Measurements from ENCODE around the gene DNAJC30. TPM values are rescaled to one million over a fixed set of nuclear protein-coding genes. Genes with fewer than 3 reads are reported as not detected.
A peak's percentile ranks its signal among the peaks of the same experiment; 100 is the strongest.
"Not testable (repeated sequence)": the region's sequence is repeated elsewhere in the genome, so short reads cannot be mapped to it uniquely, and the experiment has no call there.

Gene DNAJC30
- total RNA-seq, 1 experiment from 2014 or later, result 2.7 TPM

DNA sequence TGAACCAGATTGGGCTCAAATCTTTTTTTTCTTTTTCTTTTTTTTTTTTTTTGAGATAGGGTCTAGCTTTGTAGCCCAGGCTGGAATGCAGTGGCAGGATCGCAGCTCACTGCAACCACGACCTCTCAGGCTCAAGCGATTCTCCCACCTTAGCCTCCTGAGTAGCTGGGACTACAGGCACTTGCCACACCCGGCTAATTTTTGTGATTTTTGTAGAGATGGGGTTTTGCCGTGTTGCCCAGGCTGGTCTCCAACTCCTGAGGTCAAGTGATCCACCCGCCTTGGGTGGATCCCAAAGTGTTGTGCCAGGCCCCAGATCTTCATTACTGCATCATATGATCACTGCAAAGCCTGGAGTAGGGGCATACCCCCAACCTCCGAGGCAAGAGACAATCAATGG, 2.8 kb downstream of the DNAJC30 start:
- no peak for DNase-seq
- Histone ChIP-seq H3K4me3 (ENCODE audit: insufficient read depth, low read depth, low read length) (no peak overlapping the region), H3K27me3 (ENCODE audit: control insufficient read depth, insufficient read depth, low read length) (no peaks in the 10 kb centered on the region), H3K36me3 (replicated peaks; ENCODE audit: control insufficient read depth, insufficient read depth, low read length) (peaks cover 3% of the 10 kb centered on the region)

DNA sequence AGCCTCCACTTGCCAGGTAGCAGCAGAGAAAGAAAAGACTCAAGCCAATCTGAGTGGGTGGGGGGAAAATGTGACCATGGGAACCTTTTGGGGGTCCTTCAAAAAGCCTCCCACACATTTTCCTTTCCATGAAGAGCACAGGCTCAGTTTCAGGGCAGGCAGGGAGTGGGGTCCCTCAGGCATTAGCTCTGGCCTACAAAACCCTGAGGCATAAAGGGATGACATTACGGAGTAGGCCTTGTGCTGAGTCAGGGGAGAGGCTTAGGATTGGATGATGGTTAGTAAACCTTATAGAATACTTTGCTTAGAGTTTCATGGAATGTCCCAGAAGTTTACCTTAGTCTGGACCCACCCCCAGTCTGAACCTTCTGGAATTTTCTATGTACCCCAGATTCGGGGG, 3.5 kb downstream of the DNAJC30 start:
- Histone ChIP-seq H3K4me3 (ENCODE audit: insufficient read depth, low read depth, low read length) (no peak overlapping the region), H3K27me3 (ENCODE audit: control insufficient read depth, insufficient read depth, low read length) (no peaks in the 10 kb centered on the region), H3K36me3 (replicated peaks; ENCODE audit: control insufficient read depth, insufficient read depth, low read length) (peaks cover 3% of the 10 kb centered on the region)
- DNase-seq, result no peak

DNA sequence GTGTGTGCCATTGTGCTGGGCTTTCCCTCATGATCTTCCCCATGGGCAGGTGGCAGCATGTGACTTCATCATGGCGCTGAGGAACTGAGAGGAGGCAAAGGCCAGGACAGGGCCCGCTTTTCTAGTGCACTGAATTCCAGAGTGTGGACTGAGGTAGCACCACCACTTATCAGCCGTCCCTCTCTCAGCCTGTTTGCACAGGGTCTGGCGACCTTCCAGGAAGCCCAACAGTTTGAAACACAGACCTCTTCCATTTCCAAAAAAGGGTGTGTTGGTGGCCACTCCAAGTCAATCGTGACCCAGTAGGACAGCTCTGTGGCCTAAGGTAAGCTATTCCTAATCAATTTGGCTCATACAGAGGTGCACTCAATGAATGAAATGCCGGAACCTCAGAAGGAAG, 4.4 kb downstream of the DNAJC30 start:
- DNase-seq, result no peak
- Histone ChIP-seq H3K27me3 (ENCODE audit: control insufficient read depth, insufficient read depth, low read length) (no peaks in the 10 kb centered on the region), H3K4me3 (ENCODE audit: insufficient read depth, low read depth, low read length) (no peak overlapping the region), H3K36me3 (replicated peaks; ENCODE audit: control insufficient read depth, insufficient read depth, low read length) (peaks cover 3% of the 10 kb centered on the region)

- H3K36me3 ChIP-seq (replicated peaks; ENCODE audit: control insufficient read depth, insufficient read depth, low read length); H3K27me3 ChIP-seq (ENCODE audit: control insufficient read depth, insufficient read depth, low read length); H3K4me3 ChIP-seq (ENCODE audit: insufficient read depth, low read depth, low read length); DNase-seq: not testable (repeated sequence)
Observed at GRCh38 chr7:73676062-73676461, 7.2 kb downstream of the DNAJC30 start.

DNA sequence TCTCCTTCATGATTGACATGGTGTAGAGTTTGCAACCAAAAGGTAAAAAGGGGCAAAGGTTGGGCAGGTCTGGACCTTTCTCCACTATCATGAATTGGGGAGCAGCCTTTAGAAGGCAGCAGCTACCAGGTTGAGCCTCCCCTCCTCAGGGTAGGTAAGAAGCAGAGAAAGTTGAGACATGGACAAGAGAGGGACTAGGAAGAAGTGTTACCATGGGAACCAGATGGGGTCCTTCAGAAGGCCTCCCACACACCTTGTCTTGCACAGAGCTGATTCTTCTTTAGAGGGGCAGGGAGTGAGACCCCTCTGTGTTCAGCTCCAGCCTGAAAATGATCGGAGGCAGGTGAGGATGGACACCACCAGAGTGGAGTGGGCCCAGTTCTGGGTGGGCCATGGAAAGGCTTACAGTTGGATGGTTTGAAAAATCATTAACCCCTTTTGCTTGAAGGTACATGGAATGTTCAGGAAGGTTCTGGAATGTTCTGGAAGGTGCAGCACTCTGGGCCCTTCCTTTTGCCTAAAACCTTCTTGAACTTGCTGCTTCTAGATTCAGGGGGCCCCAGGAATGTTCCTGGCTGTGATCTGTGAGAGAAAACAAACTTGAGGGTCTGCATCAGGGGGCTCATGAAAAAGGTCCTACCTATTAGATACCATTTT, 8.7 kb downstream of the DNAJC30 start:
- Histone ChIP-seq H3K4me3 (ENCODE audit: insufficient read depth, low read depth, low read length) (no peak overlapping the region), H3K36me3 (replicated peaks; ENCODE audit: control insufficient read depth, insufficient read depth, low read length) (peaks cover 3% of the 10 kb centered on the region), H3K27me3 (ENCODE audit: control insufficient read depth, insufficient read depth, low read length) (no peaks in the 10 kb centered on the region)
- no peak for DNase-seq

DNA sequence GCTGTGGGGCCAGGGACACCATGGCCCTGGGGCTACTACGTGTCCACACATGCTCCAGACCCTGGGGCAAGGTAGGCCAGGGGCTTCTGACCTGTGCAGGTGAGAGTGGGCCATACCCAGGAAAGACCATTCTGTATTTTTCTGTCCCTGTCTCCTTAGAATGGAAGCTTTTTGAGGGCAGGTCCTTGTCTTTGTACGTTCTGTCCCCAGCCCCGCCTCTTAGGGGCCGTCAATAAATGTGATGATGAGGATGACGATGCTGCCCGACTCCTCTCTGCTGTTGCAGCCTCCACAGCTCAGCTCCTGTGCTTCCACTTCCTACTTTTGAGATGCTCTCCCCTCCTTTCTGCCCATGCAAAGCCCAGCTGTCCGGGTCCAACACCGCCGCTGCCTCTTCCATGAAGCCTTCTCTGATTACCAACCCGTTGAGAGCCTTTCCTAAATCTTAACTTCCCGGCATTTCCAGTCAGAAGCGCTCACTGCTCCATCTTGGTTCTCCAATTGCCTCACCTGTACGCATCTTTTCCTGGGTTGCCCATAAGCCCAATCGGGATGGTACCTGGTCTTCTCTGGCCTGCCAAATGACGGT, 11.3 kb downstream of the DNAJC30 start:
- peaks cover 6% of the 10 kb centered on the region for H3K27me3 ChIP-seq (ENCODE audit: control insufficient read depth, insufficient read depth, low read length)
- no peak overlapping the region for H3K4me3 ChIP-seq (ENCODE audit: insufficient read depth, low read depth, low read length)
- no peak for DNase-seq
- no peaks in the 10 kb centered on the region for H3K36me3 ChIP-seq (replicated peaks; ENCODE audit: control insufficient read depth, insufficient read depth, low read length)

GRCh38 chr7:73671322-73671661, 12.0 kb downstream of the DNAJC30 start:
- H3K27me3 ChIP-seq (ENCODE audit: control insufficient read depth, insufficient read depth, low read length), result peaks cover 9% of the 10 kb centered on the region
- peak; percentile 92 for DNase-seq
- H3K4me3 ChIP-seq (ENCODE audit: insufficient read depth, low read depth, low read length), result peak overlapping the region; percentile 5; the same call in 1 of the 2 replicates
- H3K36me3 ChIP-seq (replicated peaks; ENCODE audit: control insufficient read depth, insufficient read depth, low read length), result no peaks in the 10 kb centered on the region

- H3K4me3 ChIP-seq (ENCODE audit: insufficient read depth, low read depth, low read length), result no peak overlapping the region
- DNase-seq, result no peak
Observed at GRCh38 chr7:73669858-73670385, 13.3 kb downstream of the DNAJC30 start.

GRCh38 chr7:73669288-73669701, 14.0 kb downstream of the DNAJC30 start:
- Histone ChIP-seq H3K27me3 (ENCODE audit: control insufficient read depth, insufficient read depth, low read length) (peaks cover 9% of the 10 kb centered on the region), H3K36me3 (replicated peaks; ENCODE audit: control insufficient read depth, insufficient read depth, low read length) (no peaks in the 10 kb centered on the region), H3K4me3 (ENCODE audit: insufficient read depth, low read depth, low read length) (no peak overlapping the region)
- peak; percentile 65 for DNase-seq

More at GRCh38 chr7:73669858-73670385, 13.3 kb downstream of the DNAJC30 start:
- Histone ChIP-seq H3K36me3 (replicated peaks; ENCODE audit: control insufficient read depth, insufficient read depth, low read length) (no peaks in the 10 kb centered on the region), H3K27me3 (ENCODE audit: control insufficient read depth, insufficient read depth, low read length) (peaks cover 9% of the 10 kb centered on the region)

DNA sequence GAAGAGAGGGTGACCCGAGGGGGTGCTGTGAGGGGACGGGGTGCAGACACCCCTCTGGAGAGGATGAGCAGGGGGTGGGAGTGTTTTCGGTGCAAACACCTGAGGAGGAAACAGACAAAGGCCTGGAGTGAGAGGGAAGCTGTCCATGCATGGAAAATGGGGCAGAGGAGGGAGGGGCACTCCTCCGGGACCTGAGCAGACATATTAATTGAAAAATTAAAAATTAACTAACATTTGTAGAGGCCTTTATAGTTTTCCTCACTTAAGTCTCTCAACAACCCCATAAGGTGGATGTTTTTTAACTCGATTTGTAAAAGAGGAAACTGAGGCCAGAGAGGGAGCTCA, 14.4 kb downstream of the DNAJC30 start:
- peaks cover 9% of the 10 kb centered on the region for H3K27me3 ChIP-seq (ENCODE audit: control insufficient read depth, insufficient read depth, low read length)
- DNase-seq, result no peak
- no peak overlapping the region for H3K4me3 ChIP-seq (ENCODE audit: insufficient read depth, low read depth, low read length)
- H3K36me3 ChIP-seq (replicated peaks; ENCODE audit: control insufficient read depth, insufficient read depth, low read length), result no peaks in the 10 kb centered on the region

GRCh38 chr7:73668103-73668885, 15.0 kb downstream of the DNAJC30 start:
- Histone ChIP-seq H3K27me3 (ENCODE audit: control insufficient read depth, insufficient read depth, low read length) (peaks cover 9% of the 10 kb centered on the region), H3K4me3 (ENCODE audit: insufficient read depth, low read depth, low read length) (peak overlapping the region; percentile 42), H3K36me3 (replicated peaks; ENCODE audit: control insufficient read depth, insufficient read depth, low read length) (no peaks in the 10 kb centered on the region)
- peak; percentile 79 for DNase-seq

DNA sequence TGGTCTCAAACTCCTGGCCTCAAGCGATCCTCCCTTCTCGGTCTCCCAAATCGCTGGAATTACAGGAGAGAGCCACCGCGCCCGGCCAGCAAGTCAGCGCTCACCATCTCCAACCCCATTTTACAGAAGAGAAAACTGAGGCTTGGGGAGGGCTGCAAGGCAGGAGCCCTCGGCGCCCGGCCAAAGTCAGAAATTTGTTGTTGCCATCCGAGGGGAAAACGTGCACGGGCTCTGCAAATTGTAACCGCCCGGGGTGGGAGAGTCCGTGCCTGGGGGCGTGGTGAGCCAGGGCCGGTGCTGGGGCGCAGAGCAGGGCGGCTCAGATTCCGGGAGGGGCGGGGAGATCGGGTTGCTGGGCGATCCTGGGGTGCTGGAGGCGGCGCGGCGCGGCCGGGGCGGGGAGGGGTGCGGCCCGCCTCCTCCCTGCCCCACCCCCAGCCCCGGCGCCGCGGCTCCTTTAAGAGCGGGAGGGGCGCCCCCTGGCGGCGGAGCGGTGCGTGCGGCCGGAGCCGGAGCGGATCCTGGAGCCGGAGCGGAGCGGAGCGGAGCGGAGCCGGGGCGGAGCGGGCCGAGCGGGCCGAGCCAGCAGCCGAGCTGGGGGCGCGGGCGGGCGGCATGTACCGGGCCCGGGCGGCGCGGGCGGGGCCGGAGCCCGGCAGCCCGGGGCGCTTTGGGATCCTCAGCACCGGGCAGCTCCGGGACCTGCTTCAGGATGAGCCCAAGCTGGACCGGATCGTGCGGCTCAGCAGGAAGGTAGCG, 15.7 kb downstream of the DNAJC30 start, which contains the start of gene VPS37D:
VPS37D (plus strand) TSS at position 488 of the 759 bp plus-strand sequence; CDS start at position 616, 128 bp downstream.
- Histone ChIP-seq H3K27me3 (ENCODE audit: control insufficient read depth, insufficient read depth, low read length) (peaks cover 9% of the 10 kb centered on the region), H3K36me3 (replicated peaks; ENCODE audit: control insufficient read depth, insufficient read depth, low read length) (no peaks in the 10 kb centered on the region), H3K4me3 (ENCODE audit: insufficient read depth, low read depth, low read length) (peak within 1 kb of the TSS; percentile 42)
- peak; percentile 100 for DNase-seq

DNA sequence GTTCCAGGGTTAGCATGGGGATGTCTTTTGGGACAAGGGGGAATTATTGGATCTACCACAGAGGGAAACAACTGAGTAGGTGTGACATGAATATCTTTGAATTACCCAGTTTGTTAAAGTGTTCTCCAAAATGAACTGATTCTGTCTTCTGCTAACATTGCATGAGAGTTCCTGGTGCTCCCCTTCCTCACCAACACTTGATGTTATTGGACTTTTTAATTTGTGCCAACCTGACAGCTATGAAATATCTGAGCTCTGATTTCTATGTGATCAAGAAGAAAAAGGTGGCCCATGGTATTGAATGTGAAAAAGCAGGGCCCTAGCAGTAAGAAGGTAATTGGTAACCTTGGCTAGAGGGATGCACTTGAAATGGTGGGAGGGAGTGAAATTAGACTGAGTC, 20.2 kb downstream of the DNAJC30 start:
- Histone ChIP-seq H3K4me3 (ENCODE audit: insufficient read depth, low read depth, low read length) (no peak overlapping the region), H3K36me3 (replicated peaks; ENCODE audit: control insufficient read depth, insufficient read depth, low read length) (no peaks in the 10 kb centered on the region), H3K27me3 (ENCODE audit: control insufficient read depth, insufficient read depth, low read length) (peaks cover 5% of the 10 kb centered on the region; the same call in 1 of the 2 replicates)
- no peak for DNase-seq

GRCh38 chr7:73660594-73660993, 22.7 kb downstream of the DNAJC30 start:
- not testable (repeated sequence) for H3K27me3 ChIP-seq (ENCODE audit: control insufficient read depth, insufficient read depth, low read length); H3K36me3 ChIP-seq (replicated peaks; ENCODE audit: control insufficient read depth, insufficient read depth, low read length); H3K4me3 ChIP-seq (ENCODE audit: insufficient read depth, low read depth, low read length); DNase-seq
